Neural progenitor cell (in vitro differentiated cells): Measurements from ENCODE around the gene STAT2.

Experiments used
- EZH2 ChIP-seq: fragments of 200-600 bp; sonication (generic); IDR thresholded peaks from 2 replicates; pipeline ENCODE4 v1.6.1; 2017; ENCODE audit warnings: antibody characterized with exemption, mild to moderate bottlenecking, moderate library complexity
- TF ChIP-seq, protein P1 (sequence below): fragments of 200-600 bp; sonication (generic); IDR thresholded peaks from 2 replicates; pipeline ENCODE4 v1.5.1; 2017; ENCODE audit warnings: antibody characterized with exemption, mild to moderate bottlenecking

GRCh38 chr12:56333197-56333678 is 26.7 kb downstream of the STAT2 start:
- TF ChIP-seq EZH2 = no peak
- TF ChIP-seq, protein P1, sequence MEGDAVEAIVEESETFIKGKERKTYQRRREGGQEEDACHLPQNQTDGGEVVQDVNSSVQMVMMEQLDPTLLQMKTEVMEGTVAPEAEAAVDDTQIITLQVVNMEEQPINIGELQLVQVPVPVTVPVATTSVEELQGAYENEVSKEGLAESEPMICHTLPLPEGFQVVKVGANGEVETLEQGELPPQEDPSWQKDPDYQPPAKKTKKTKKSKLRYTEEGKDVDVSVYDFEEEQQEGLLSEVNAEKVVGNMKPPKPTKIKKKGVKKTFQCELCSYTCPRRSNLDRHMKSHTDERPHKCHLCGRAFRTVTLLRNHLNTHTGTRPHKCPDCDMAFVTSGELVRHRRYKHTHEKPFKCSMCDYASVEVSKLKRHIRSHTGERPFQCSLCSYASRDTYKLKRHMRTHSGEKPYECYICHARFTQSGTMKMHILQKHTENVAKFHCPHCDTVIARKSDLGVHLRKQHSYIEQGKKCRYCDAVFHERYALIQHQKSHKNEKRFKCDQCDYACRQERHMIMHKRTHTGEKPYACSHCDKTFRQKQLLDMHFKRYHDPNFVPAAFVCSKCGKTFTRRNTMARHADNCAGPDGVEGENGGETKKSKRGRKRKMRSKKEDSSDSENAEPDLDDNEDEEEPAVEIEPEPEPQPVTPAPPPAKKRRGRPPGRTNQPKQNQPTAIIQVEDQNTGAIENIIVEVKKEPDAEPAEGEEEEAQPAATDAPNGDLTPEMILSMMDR = no peak
